ENCODE data around the gene KSR2.

KSR2 gene

GRCh38 chr12:117484901-117485300, 483.9 kb downstream of the KSR2 start:
- DNase-seq: no peak

- DNase-seq: no peak
Observed at GRCh38 chr12:117483501-117483900, 485.3 kb downstream of the KSR2 start.

- DNase-seq: no peak
Observed at GRCh38 chr12:117481470-117481869, 487.3 kb downstream of the KSR2 start.

GRCh38 chr12:117476341-117476740, 492.4 kb downstream of the KSR2 start:
- DNase-seq: no peak

DNA sequence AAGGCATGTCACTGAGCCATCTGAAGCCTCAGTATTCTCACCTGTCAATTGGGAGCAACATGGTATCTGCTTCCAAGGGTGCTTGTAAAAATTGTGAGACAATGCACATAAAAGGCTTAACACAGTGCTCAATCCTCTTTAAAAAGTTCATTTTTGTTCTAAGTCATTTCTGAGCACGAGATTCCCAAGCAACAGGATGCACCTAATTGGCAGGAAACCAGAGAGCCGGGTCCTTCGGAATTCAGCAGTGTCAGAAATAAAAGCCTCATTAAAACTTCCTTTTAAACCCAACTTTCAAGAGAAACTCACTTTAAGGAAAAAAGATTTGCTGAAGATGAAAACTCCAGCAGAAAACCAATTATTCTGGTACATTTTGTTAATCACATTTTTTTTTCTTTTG, 494.9 kb downstream of the KSR2 start:
- DNase-seq: no peak

DNA sequence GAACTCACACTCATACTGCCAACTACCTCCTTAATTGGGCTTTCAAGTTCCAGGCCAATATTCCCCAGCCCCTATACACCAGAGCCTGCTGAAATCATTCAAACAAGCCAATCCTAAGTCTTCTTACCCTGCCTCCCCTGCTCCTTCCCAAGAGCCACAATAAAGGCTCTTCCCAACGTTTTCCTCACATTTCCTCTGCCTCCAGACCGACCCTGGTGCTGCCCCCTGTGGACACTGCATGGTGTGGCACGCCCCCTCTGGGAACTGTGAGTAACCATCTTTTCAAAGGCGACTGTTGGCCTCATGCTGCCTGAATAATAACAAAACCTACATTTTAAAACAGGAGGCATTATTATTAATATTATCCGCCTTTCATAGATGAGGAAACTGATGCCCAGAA, 495.8 kb downstream of the KSR2 start:
- DNase-seq: no peak

DNA sequence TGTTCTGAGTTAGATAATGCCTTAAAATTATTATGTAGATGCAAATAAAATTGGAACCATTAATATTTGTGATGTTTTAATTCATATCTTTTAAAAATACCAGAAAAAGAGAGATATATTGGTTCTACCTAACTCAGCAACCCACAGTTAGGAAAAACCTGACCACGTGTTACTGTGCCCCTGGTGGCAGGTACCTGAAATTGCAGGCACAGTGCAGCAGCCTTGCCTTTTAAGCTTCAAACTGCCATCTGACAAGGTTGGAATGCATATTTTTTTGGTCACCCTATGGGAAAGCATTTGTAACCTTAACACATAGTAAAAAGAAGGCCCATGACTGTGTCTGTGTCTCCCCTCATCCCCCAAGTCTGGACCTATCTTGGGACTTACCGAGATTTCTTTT, 498.0 kb downstream of the KSR2 start:
- peak; percentile 6 for DNase-seq

GRCh38 chr12:117469883-117470483, 498.8 kb downstream of the KSR2 start:
- no peak for DNase-seq

GRCh38 chr12:117468016-117468415, 500.8 kb downstream of the KSR2 start:
- DNase-seq: no peak

GRCh38 chr12:117467588-117467987, 501.2 kb downstream of the KSR2 start:
- no peak for DNase-seq

DNA sequence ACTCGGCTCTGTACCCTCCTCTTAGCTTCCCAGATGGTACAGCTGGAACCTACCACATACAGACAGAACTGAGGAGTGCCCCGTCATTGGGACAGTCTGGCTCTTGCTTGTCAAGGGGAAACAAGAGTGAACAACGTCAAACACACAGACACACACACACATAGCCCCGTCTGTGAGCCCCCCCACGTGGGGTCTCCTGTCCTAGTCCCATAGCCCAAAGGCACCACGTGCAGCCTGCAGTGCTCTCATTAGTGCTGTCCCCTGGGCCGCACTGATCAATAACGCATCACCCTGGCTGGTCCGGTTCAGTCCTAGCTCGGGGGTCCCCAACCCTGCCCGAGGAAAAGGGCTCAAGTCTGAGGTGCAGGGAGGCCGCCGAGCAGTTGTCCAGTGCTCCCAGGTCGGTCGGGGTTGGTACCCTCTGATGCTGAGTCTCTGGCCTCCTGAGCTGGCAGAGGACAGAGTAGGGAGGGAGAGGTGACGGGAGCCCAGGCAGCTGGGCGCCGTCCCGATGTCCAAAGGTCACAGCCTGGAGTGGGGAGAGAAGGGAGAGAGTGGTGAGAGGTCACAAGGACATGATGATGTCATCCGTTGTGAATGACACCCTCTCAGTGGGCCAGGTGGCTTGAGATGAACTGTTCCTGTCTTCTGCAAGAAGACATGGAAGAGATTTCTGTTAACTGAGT, 502.0 kb downstream of the KSR2 start:
- DNase-seq: no peak

GRCh38 chr12:117461732-117462131, 507.1 kb downstream of the KSR2 start:
- no peak for DNase-seq

DNA sequence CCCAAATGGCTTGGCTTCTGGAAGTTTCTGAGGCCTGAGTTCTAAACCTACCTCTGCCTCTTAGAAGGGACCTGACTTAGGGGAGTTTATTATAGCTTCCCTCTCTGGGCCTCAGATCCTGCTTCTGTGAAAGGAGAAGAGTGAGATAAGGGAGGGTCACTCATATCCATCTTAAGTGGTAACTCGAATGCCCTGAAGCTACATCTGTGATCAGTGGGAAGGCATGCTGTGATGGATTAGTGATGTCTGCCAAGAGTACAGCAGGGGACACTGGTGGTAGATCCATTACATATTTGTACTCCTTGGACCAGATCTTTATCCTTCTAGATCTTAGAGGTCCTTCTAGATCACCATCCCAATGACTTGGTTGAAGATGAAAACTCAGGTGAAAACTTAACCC, 509.6 kb downstream of the KSR2 start:
- DNase-seq: no peak

DNA sequence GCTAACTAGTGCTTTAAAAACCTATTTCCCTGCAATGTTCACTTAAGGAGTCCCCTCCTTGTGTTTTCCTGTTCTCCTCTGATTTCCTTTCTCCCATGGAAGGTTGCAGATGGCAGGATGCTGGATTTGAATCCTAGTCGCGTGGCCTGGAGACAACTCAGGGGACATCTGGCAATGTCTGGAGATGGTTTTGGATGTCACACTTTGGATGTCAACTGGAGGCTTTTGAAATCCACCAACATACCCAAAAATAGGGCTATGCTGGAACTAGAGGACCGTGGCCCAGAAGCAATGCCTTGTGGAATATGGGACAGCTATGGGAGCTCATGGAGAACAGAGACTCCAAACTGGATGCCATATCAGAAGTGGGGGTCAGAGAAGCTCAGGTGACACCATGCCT, 511.6 kb downstream of the KSR2 start:
- DNase-seq: no peak

GRCh38 chr12:117456076-117456475, 512.7 kb downstream of the KSR2 start:
- DNase-seq: no peak

DNA sequence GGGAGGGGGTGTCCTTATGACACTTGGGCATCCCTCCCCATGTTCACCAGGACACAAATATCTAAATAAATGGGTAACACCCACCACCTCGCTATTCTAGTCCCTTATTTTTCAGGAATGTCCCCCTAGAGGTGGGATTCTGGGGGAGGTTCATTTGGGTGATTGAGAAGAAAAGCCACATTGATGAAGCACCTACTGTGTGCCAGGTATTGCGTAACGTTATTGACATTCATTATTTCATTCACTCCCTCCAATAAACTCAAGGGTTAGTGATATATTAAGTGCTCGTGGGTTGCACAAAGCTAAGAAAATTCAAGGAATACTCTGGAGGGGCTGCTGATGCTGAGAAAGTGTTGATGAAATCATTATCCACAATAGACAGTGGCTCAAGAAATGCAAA, 514.8 kb downstream of the KSR2 start:
- no peak for DNase-seq

GRCh38 chr12:117452112-117452511, 516.7 kb downstream of the KSR2 start:
- no peak for DNase-seq

DNA sequence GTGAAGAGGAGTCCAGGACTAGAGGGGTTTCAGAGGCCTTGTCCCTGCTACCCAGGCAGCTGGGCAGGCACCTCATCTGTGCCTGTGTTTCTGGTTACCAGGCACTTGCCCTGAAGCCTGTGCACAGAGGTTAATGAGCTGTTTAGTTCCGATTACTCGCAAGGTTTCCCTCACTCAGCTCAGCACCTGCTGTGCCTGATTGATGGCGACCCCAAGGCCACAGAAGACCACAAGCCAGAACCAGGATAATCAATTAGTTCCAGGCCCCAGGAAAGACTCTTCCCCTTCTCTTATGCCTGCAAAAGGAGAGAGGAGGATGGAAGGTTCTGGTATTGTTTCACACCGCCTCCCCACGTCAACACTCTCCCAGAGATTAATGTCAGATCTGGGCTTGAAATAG, 518.6 kb downstream of the KSR2 start:
- no peak for DNase-seq

DNA sequence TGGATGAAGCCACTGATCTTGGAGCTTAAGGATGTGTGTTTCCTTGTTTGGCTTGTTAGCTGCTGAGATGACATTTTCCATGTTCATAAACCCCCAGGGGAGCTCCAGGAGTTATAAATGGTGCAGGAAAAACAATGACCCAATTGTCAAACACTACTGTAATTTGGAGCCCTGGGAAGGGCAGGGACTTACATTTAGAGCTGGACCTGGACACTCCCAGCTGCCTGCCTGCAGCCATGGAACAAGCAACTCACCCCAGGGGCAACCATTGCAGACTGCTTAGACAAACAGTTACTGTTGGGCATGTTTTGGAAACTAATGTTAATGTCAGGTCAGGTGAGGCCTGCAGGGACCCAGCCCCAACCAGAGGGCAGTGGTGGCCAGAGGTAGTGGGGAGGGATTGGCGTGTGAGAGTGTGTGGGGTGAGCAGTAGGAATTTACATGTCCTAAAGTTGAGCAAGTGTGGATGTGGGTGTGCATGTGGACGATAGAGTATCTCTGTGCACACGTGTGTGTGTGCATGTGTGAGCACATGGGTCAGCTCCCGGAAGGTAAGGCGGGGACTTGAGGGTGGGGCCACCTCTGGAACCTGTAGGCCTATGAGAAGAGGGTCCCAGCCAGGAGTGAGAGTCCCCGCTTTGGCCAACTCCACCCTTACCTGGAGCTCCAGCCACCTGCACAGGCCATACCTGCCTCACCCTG, 521.0 kb downstream of the KSR2 start:
- DNase-seq: no peak

GRCh38 chr12:117444781-117445180, 524.0 kb downstream of the KSR2 start:
- no peak for DNase-seq

- DNase-seq: no peak
Observed at GRCh38 chr12:117441751-117442150, 527.0 kb downstream of the KSR2 start.

DNA sequence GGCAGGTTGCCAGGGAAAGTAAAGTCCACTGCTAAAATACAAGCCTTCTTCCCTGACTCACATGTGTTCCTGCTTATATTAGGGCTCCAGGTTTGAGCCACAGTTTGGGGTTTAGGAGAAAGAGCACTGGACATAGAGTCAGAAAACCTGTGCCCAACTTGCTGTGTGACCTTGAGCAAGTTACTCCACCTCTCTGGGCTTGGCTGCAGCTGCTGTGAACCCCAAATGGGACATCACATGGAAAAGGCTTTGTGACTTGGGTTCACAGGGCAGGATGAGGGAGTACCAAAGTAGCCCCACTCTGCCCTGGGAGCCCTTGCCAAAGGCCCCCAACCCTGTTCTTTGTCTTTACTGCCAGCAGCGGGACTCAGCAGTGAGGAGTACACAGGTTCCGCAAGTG, 528.4 kb downstream of the KSR2 start:
- DNase-seq: no peak

- DNase-seq: no peak
Observed at GRCh38 chr12:117439531-117440001, 529.2 kb downstream of the KSR2 start.

DNA sequence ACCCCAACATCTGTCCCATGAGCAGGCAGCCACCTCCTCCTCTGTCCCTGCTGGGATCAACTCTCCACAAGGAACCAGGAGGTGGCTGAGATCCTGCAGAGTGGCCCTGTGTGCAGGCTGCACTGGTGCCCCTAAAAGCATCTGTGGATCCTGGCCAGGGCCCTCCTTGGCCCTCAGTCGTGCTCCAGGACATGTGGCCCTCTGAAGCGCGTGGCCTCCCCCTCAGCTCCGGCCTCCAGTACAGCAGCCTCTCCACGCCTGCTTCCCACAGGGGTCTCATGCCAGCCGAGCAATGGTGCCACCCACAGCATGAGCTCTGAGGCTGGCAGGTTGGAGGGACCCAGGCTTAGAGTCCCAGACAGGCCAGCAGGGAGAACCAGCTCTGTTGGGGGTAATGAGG, 530.0 kb downstream of the KSR2 start:
- DNase-seq: no peak
